Breast epithelium (tissue), 4 donors: Measurements from ENCODE around the gene WLS. TPM values are rescaled to one million over a fixed set of nuclear protein-coding genes. Genes with fewer than 3 reads are reported as not detected.

Experiments
- DNase-seq, 2 donors: peaks; one replicate each; pipeline ENCODE4 v3.0.0-alpha.2; 2019; ENCODE audit warnings: low spot score in 2 of 2
- H3K27ac ChIP-seq, 2 donors: fragments of 200-600 bp; sonication (generic) in 1 of 2; one replicate each; pipeline ENCODE4 v1.5.1; 2016 to 2019; ENCODE audit warnings: mild to moderate bottlenecking in 1 of 2
- H3K27me3 ChIP-seq, 2 donors: fragments of 200-600 bp; sonication (generic) in 1 of 2; one replicate each; pipeline versions ENCODE4 v1.5.1 to v1.6.0; 2017 to 2019; ENCODE audit warnings: control low read depth in 1 of 2, mild to moderate bottlenecking in 1 of 2
- H3K36me3 ChIP-seq: fragments of 200-600 bp; one replicate; pipeline ENCODE4 v1.5.1; 2019
- H3K4me1 ChIP-seq, 2 donors: fragments of 200-600 bp; sonication (generic); one replicate each; pipeline ENCODE4 v1.5.1; 2016 to 2019; ENCODE audit warnings: control low read depth in 1 of 2
- H3K4me3 ChIP-seq, 3 donors: fragments of 200-600 bp; sonication (generic); 1 replicate in 2 of 3; 2 replicates in 1 of 3; pipeline ENCODE4 v1.5.1; 2016 to 2019; ENCODE audit warnings: mild to moderate bottlenecking in 3 of 3, moderate library complexity in 2 of 3
- H3K9me3 ChIP-seq, 2 donors: fragments of 200-600 bp; sonication (generic) in 1 of 2; one replicate each; pipeline ENCODE4 v1.5.1; 2016 to 2019; ENCODE audit warnings: control low read depth in 1 of 2
- POLR2A ChIP-seq: fragments of 450-650 bp; IDR thresholded peaks from one replicate; pipeline ENCODE4 v1.6.1; 2016; ENCODE audit warnings: antibody characterized with exemption, mild to moderate bottlenecking, moderate library complexity
- POLR2AphosphoS5 ChIP-seq, 3 donors: sonication (generic); formaldehyde crosslinking; IDR thresholded peaks; one replicate each; pipeline ENCODE4 v1.6.1; 2017; ENCODE audit warnings: antibody characterized with exemption in 3 of 3
- intact Hi-C: fragments of 100-400 bp; cut with DNase I; formaldehyde crosslinking; loops from one replicate; pipeline ENCODE4 v1.15.1; 2023; ENCODE audit warnings: low total_unique reads
- total RNA-seq, 3 donors: library from RNA; depleted of rRNA; stranded (reverse); fragments of >200 nt; gene quantifications; one replicate each; pipeline ENCODE4 v1.1.0, GENCODE V29; 2016
- TF ChIP-seq, protein P1 (sequence below), 3 donors: fragments of 450-650 bp; IDR thresholded peaks; one replicate each; pipeline ENCODE4 v1.5.1; 2016 to 2017; ENCODE audit warnings: antibody characterized with exemption in 3 of 3, mild to moderate bottlenecking in 3 of 3, moderate library complexity in 3 of 3

The WLS gene
- total RNA-seq, 3 donors from 2014 or later, result 61.9 to 76.3 (median 62.8) TPM

DNA sequence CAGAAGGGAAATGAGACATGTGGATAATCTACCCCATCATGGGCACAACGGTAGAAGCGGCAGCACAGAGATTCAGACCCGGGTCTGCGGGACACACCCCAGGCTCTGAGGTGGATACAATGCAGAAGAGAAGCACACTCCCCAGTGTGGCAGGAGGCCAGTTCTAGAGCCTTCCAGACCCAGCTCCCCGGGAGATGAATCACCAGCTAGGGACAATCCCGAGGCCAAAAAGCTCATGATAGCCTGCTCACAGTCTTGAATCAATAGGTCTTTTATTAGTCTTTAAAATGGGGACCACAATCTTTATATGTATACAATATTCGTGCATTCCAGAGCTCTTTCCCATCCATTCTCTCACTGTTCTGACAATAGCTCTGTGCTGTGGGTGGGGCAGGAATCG lies 124.6 kb downstream of the WLS start:
- Histone ChIP-seq H3K27ac (no peak overlapping the region), H3K4me3 (no peak overlapping the region), H3K9me3 (no peaks in the 10 kb centered on the region), H3K27me3 (no peaks in the 10 kb centered on the region), H3K4me1 (no peaks in the 10 kb centered on the region), H3K36me3 (no peaks in the 10 kb centered on the region)
- TF ChIP-seq, protein P1, sequence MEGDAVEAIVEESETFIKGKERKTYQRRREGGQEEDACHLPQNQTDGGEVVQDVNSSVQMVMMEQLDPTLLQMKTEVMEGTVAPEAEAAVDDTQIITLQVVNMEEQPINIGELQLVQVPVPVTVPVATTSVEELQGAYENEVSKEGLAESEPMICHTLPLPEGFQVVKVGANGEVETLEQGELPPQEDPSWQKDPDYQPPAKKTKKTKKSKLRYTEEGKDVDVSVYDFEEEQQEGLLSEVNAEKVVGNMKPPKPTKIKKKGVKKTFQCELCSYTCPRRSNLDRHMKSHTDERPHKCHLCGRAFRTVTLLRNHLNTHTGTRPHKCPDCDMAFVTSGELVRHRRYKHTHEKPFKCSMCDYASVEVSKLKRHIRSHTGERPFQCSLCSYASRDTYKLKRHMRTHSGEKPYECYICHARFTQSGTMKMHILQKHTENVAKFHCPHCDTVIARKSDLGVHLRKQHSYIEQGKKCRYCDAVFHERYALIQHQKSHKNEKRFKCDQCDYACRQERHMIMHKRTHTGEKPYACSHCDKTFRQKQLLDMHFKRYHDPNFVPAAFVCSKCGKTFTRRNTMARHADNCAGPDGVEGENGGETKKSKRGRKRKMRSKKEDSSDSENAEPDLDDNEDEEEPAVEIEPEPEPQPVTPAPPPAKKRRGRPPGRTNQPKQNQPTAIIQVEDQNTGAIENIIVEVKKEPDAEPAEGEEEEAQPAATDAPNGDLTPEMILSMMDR (IDR thresholded peaks at IDR 0.05), result no peak
- no peak for TF ChIP-seq POLR2AphosphoS5 (IDR thresholded peaks at IDR 0.05)
- TF ChIP-seq POLR2A, result no peak
- no peak for DNase-seq
- intact Hi-C loops, result no loop called here

DNA sequence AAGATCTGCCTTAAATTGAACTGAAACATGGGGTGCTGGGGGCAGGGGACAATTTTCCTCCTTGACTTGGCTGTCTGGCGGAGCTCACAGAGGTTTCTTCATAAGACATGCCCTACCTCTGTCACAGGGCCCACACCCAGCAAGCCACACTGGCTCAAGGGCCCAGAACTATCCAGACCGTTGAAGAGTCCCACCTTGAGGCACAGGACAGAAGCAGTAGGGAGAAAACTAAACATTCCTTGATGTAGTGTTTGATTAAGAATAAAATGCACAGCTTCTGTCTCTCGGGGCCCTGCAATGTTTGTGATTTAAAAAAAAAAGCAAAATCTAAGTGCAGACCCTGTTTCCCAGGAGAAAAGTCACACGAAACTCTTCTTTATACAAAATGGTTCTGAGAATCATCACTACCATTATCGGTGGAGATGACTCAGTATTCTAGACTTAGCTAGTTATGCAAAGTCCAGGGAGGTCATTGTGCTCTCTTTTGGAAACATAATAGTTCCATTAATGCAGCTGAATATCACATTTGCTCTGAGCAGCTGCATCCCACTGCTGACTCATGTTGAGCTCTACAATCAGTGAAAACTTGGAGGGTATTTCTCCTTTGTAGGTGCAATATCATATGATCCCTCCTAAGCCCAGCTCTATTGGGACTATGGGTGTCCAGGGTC lies 128.3 kb downstream of the WLS start:
- intact Hi-C loops, result no loop called here
- H3K4me3 ChIP-seq, result no peak overlapping the region
- no peak overlapping the region for H3K27ac ChIP-seq
- H3K27me3 ChIP-seq, result no peaks in the 10 kb centered on the region
- no peaks in the 10 kb centered on the region for H3K9me3 ChIP-seq
- no peaks in the 10 kb centered on the region for H3K36me3 ChIP-seq
- H3K4me1 ChIP-seq, result no peaks in the 10 kb centered on the region
- DNase-seq, result no peak
- TF ChIP-seq POLR2A (no peak), POLR2AphosphoS5 (IDR thresholded peaks at IDR 0.05) (no peak)
- TF ChIP-seq, protein P1 (IDR thresholded peaks at IDR 0.05), result no peak

DNA sequence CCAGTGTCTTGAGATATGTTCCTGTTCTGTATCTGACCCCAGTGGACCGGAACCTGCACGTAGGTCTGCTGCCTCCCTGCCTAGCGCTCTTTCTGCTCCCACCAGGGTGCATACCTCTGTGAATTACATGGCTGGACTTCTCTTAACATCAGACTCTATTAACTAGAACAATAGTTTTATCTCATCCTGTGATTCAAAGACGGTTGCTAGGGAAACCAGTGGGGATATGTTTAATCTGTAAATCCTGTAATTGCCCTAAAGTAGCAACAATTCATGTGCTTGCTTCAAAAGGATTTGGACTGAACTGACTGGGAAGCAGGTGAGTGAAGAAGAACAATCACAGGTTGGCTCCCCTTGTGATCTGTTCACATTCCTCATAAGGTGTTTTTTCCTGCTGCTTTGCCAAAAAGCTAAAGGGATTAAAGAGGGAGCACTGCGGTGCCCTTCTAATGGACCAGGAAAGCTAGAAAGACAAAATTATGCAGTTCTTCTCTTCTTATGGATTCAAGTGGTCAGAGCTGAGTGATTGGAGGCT lies 129.2 kb downstream of the WLS start:
- DNase-seq, result no peak
- Histone ChIP-seq H3K9me3 (no peaks in the 10 kb centered on the region), H3K36me3 (no peaks in the 10 kb centered on the region), H3K4me1 (no peaks in the 10 kb centered on the region), H3K4me3 (no peak overlapping the region), H3K27me3 (no peaks in the 10 kb centered on the region), H3K27ac (no peak overlapping the region)
- intact Hi-C loops, result no loop called here
- TF ChIP-seq, protein P1 (IDR thresholded peaks at IDR 0.05), result no peak
- TF ChIP-seq POLR2A, result no peak
- TF ChIP-seq POLR2AphosphoS5 (IDR thresholded peaks at IDR 0.05), result no peak

DNA sequence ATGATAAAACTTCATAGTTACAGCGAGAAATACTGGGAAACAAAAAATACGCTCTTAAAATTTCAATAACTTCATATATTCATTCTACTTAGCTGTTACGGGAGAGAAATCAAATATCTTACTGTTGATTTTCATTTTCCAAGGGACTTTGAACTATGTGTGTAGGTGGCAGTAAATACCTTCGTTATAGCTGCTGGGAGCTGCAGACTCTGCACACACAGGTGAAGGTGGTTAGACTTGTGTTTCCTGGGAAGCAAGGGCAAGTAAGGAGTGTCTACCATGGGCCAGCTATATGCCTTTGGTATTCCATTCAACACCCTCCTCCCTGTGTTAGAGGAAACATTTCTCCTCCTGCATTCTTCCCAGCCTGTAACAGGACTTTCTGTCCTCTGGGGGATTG lies 130.5 kb downstream of the WLS start:
- Histone ChIP-seq H3K36me3 (no peaks in the 10 kb centered on the region), H3K27me3 (no peaks in the 10 kb centered on the region), H3K4me3 (no peak overlapping the region), H3K9me3 (no peaks in the 10 kb centered on the region), H3K27ac (no peak overlapping the region), H3K4me1 (no peaks in the 10 kb centered on the region)
- no peak for DNase-seq
- TF ChIP-seq POLR2AphosphoS5 (IDR thresholded peaks at IDR 0.05), result no peak
- TF ChIP-seq, protein P1 (IDR thresholded peaks at IDR 0.05), result no peak
- no peak for TF ChIP-seq POLR2A
- intact Hi-C loops, result no loop called here

DNA sequence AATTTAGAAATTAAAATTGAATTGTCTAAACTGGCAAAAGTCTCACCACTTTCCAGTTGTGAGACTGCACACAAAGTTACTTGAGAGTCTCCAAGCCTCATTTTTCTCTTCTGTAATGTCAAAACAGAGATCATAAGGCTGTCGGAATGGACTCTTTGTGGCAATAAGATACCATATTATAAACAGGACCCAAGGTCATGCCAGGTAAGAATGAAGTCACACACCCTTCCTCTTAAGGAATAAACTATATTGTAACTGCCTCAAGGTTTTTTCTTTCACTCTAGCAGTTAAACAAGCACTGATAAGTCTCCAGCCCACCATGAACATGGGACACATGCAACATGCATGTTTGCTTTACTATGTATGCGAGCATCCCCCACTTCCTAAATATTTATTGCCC lies 131.8 kb downstream of the WLS start:
- intact Hi-C loops, result no loop called here
- no peak overlapping the region for H3K4me3 ChIP-seq
- DNase-seq, result no peak
- H3K27me3 ChIP-seq, result no peaks in the 10 kb centered on the region
- H3K27ac ChIP-seq, result no peak overlapping the region
- no peaks in the 10 kb centered on the region for H3K36me3 ChIP-seq
- H3K9me3 ChIP-seq, result no peaks in the 10 kb centered on the region
- no peaks in the 10 kb centered on the region for H3K4me1 ChIP-seq
- TF ChIP-seq, protein P1 (IDR thresholded peaks at IDR 0.05), result no peak
- TF ChIP-seq POLR2A (no peak), POLR2AphosphoS5 (IDR thresholded peaks at IDR 0.05) (no peak)
